Spleen (tissue), 11 donors: ENCODE data around the gene DYNC1LI2. TPM values are rescaled to one million over a fixed set of nuclear protein-coding genes. Genes with fewer than 3 reads are reported as not detected.

Experiments used
- DNase-seq: peaks from one replicate; pipeline ENCODE4 v3.0.0-alpha.2; 2020
- H3K27ac ChIP-seq, 8 donors: fragments of 200-600 bp; sonication (generic) in 7 of 8; 1 replicate in 4 of 8; 2 replicates in 4 of 8; pipeline versions ENCODE4 v1.5.0 to v1.8.0; 2016 to 2021; ENCODE audit warnings: inconsistent platforms in 4 of 8, mild to moderate bottlenecking in 4 of 8, moderate library complexity in 1 of 8
- H3K27me3 ChIP-seq, 7 donors: fragments of 200-600 bp; sonication (generic) in 6 of 7; replicated peaks in 1 of 7; 1 replicate in 4 of 7; 2 replicates in 3 of 7; pipeline versions ENCODE4 v1.5.0 to v1.8.0; 2016 to 2021; ENCODE audit warnings: inconsistent platforms in 3 of 7, mild to moderate bottlenecking in 1 of 7
- H3K36me3 ChIP-seq, 6 donors: fragments of 200-600 bp; sonication (generic) in 5 of 6; 1 replicate in 4 of 6; 2 replicates in 2 of 6; pipeline versions ENCODE4 v1.5.0 to v1.8.0; 2016 to 2021; ENCODE audit warnings: inconsistent platforms in 2 of 6
- H3K4me1 ChIP-seq, 6 donors: fragments of 200-600 bp; sonication (generic) in 5 of 6; 1 replicate in 3 of 6; 2 replicates in 3 of 6; pipeline versions ENCODE4 v1.5.0 to v1.8.0; 2016 to 2021; ENCODE audit warnings: inconsistent platforms in 3 of 6
- H3K4me3 ChIP-seq, 8 donors: fragments of 200-600 bp; sonication (generic) in 7 of 8; 1 replicate in 4 of 8; 2 replicates in 4 of 8; pipeline versions ENCODE4 v1.5.0 to v1.8.0; 2016 to 2021; ENCODE audit warnings: inconsistent platforms in 4 of 8, mild to moderate bottlenecking in 4 of 8, moderate library complexity in 2 of 8
- H3K9me3 ChIP-seq, 8 donors: fragments of 200-600 bp; sonication (generic) in 7 of 8; 1 replicate in 4 of 8; 2 replicates in 4 of 8; pipeline versions ENCODE4 v1.5.0 to v1.8.0; 2016 to 2021; ENCODE audit warnings: inconsistent platforms in 4 of 8
- CTCF ChIP-seq, 11 experiments: fragments of 200-600 bp in 7 of 11; fragments of 450-650 bp in 4 of 11; sonication (generic) in 4 of 11; IDR thresholded peaks in 8 of 11; conservative IDR thresholded peaks in 3 of 11; 1 replicate in 7 of 11; 2 replicates in 4 of 11; pipeline versions ENCODE4 v1.4.0 to v1.8.0; 2016 to 2021; ENCODE audit warnings: antibody characterized with exemption in 11 of 11, inconsistent platforms in 4 of 11, mild to moderate bottlenecking in 1 of 11
- POLR2A ChIP-seq, 3 donors: fragments of 450-650 bp; IDR thresholded peaks; one replicate each; pipeline ENCODE4 v1.5.1; 2017; ENCODE audit warnings: antibody characterized with exemption in 3 of 3, mild to moderate bottlenecking in 1 of 3
- POLR2AphosphoS5 ChIP-seq, 3 donors: sonication (generic); formaldehyde crosslinking; IDR thresholded peaks; one replicate each; pipeline ENCODE4 v1.5.1; 2017; ENCODE audit warnings: antibody characterized with exemption in 3 of 3
- WGBS, 5 donors: extraction: QIAGEN DNeasy Blood & Tissue Kit in 3 of 5; methylation state at CpG; one replicate each; pipeline versions ENCODE4 v1.1.5 to v1.1.7; 2013 to 2018; 5-methylcytosine and 5-hydroxymethylcytosine counted together
- intact Hi-C: fragments of 100-400 bp; cut with DNase I; formaldehyde crosslinking; loops from one replicate; pipeline ENCODE4 v1.15.0; 2023; ENCODE audit warnings: low total_unique reads
- polyA plus RNA-seq, 3 donors: library from polyadenylated mRNA; stranded (reverse); fragments of 200-250 nt; gene quantifications; one replicate each; pipeline ENCODE4 v1.2.1, GENCODE V29; 2013
- total RNA-seq, 7 donors: library from RNA; depleted of rRNA in 3 of 7; stranded (reverse); fragments of >200 nt in 3 of 7; fragmentation: NEBNext Ultra II Directional in 4 of 7; extraction: Animal tissue kit (Norgen Biotek cat#: 25700) in 4 of 7; gene quantifications; one replicate each; pipeline versions ENCODE4 v1.1.0 to v1.2.1, GENCODE V29; 2016 to 2021
- donor health status: healthy with polysubstance abuse.
- donor health status: DM: no; HTN: no; CAD: no; lungs with moderate emphysema.
- donor health status: DM: no; HTN: no; CAD: no.
- donor health status: Bipolar disorder and iron deficiency.
- donor health status: healthy.
- donor health status: DM: no; HTN: no; CAD: no.
- donor health status: DM: yes; HTN: yes; CAD: no.

DYNC1LI2 gene
- total and polyA plus RNA-seq, 10 donors = 15.6 to 132 (median 96.3) TPM

GRCh38 chr16:66774981-66775380, 23.6 kb upstream of the DYNC1LI2 start:
- H3K27me3 ChIP-seq = no peaks in the 10 kb centered on the region
- TF ChIP-seq POLR2A (IDR thresholded peaks at IDR 0.05) (no peak), CTCF (IDR thresholded peaks at IDR 0.05 in 8 of 11, conservative IDR thresholded peaks at IDR 0.05 in 3 of 11) (no peak)
- intact Hi-C loops = no loop called here
- no peaks in the 10 kb centered on the region for H3K4me1 ChIP-seq
- H3K9me3 ChIP-seq = peaks cover 0 to 5% (median 0%) of the 10 kb centered on the region in 8 donors
- no peak overlapping the region for H3K27ac ChIP-seq
- no peaks in the 10 kb centered on the region for H3K36me3 ChIP-seq
- no peak for DNase-seq
- 72 to 81% (median 79%) methylated on average over 2 of the region's 2 CpGs for WGBS, 5 donors
- no peak overlapping the region for H3K4me3 ChIP-seq

- no peak overlapping the region for H3K27ac ChIP-seq
- no peaks in the 10 kb centered on the region for H3K9me3 ChIP-seq
- DNase-seq = no peak
- TF ChIP-seq POLR2AphosphoS5 (IDR thresholded peaks at IDR 0.05) (no peak), POLR2A (IDR thresholded peaks at IDR 0.05) (no peak)
- peaks cover 0 to 5% (median 0%) of the 10 kb centered on the region in 7 donors for H3K27me3 ChIP-seq
- H3K36me3 ChIP-seq = no peaks in the 10 kb centered on the region
- H3K4me3 ChIP-seq = no peak overlapping the region
- H3K4me1 ChIP-seq = no peaks in the 10 kb centered on the region
- intact Hi-C loops = no loop called here
Measured at GRCh38 chr16:66758086-66758485, 6.7 kb upstream of the DYNC1LI2 start.

GRCh38 chr16:66754819-66755218, 3.4 kb upstream of the DYNC1LI2 start:
- no peak for DNase-seq
- H3K27ac ChIP-seq = no peak overlapping the region
- H3K9me3 ChIP-seq = no peaks in the 10 kb centered on the region
- intact Hi-C loops = no loop called here
- peaks cover 9 to 26% (median 17%) of the 10 kb centered on the region in 6 donors for H3K4me1 ChIP-seq
- H3K36me3 ChIP-seq = no peaks in the 10 kb centered on the region
- WGBS, 5 donors = 54 to 73% (median 61%) methylated on average over 3 of the region's 3 CpGs
- H3K4me3 ChIP-seq = no peak overlapping the region
- TF ChIP-seq POLR2AphosphoS5 (IDR thresholded peaks at IDR 0.05) (no peak), CTCF (IDR thresholded peaks at IDR 0.05 in 8 of 11, conservative IDR thresholded peaks at IDR 0.05 in 3 of 11) (no peak), POLR2A (IDR thresholded peaks at IDR 0.05) (no peak)
- peaks cover 0 to 5% (median 0%) of the 10 kb centered on the region in 7 donors for H3K27me3 ChIP-seq

- Histone ChIP-seq H3K36me3 (peaks cover 0 to 4% (median 0%) of the 10 kb centered on the region in 6 donors), H3K27me3 (peaks cover 0 to 5% (median 0%) of the 10 kb centered on the region in 7 donors), H3K9me3 (no peaks in the 10 kb centered on the region), H3K27ac (no peak overlapping the region), H3K4me1 (peaks cover 16 to 32% (median 23%) of the 10 kb centered on the region in 6 donors), H3K4me3 (no peak overlapping the region)
- intact Hi-C loops = no loop called here
- 90 to 98% (median 93%) methylated on average over 2 of the region's 2 CpGs for WGBS, 5 donors
- TF ChIP-seq POLR2AphosphoS5 (IDR thresholded peaks at IDR 0.05) (no peak), POLR2A (IDR thresholded peaks at IDR 0.05) (no peak)
- no peak for DNase-seq
Measured at GRCh38 chr16:66754211-66754610, 2.8 kb upstream of the DYNC1LI2 start.

GRCh38 chr16:66752958-66753357, 1.5 kb upstream of the DYNC1LI2 start:
- intact Hi-C loops = no loop called here
- Histone ChIP-seq H3K4me1 (peaks cover 24 to 45% (median 32%) of the 10 kb centered on the region in 6 donors), H3K27ac (no peak overlapping the region), H3K36me3 (peaks cover 0 to 16% (median 10%) of the 10 kb centered on the region in 6 donors), H3K27me3 (peaks cover 0 to 5% (median 0%) of the 10 kb centered on the region in 7 donors), H3K4me3 (no peak overlapping the region), H3K9me3 (no peaks in the 10 kb centered on the region)
- DNase-seq = no peak
- WGBS, 5 donors = 89 to 100% (median 96%) methylated on average over 2 of the region's 2 CpGs
- no peak for TF ChIP-seq POLR2A (IDR thresholded peaks at IDR 0.05)
- TF ChIP-seq POLR2AphosphoS5 (IDR thresholded peaks at IDR 0.05) = no peak
- TF ChIP-seq CTCF (IDR thresholded peaks at IDR 0.05 in 8 of 11, conservative IDR thresholded peaks at IDR 0.05 in 3 of 11) = no peak
